ENCODE data around the gene UBL4A. TPM values are rescaled to one million over a fixed set of nuclear protein-coding genes. Genes with fewer than 3 reads are reported as not detected.

UBL4A gene
- polyA plus RNA-seq, 1 of the 3 experiments (the other 2 are of a cell fraction), result 27.8 TPM

DNA sequence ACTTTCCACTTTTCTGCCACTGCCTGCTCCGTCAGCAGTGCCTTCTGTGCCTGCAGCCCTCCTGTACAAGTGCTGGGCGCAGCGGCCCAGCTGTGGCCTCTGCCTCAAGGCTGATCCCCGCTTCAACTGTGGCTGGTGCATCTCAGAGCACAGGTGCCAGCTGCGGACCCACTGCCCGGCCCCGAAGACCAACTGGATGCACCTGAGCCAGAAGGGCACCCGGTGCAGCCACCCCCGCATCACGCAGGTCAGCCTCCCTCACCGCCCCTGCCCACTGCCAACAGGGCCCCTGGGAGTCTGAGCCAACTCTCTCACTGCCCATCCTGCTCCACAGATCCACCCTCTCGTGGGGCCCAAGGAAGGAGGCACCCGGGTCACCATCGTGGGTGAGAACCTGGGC is 20.8 kb downstream of the UBL4A start:
- Histone ChIP-seq H3K79me2 (ENCODE audit: insufficient read depth) (peaks cover 11% of the 10 kb centered on the region; the same call in 1 of the 2 replicates), H3K27ac (ENCODE audit: low read depth in 2 of 2, low read length in 1 of 2) (no peak overlapping the region), H3K9me2 (no peaks in the 10 kb centered on the region), H3K9me3 (no peaks in the 10 kb centered on the region), H2AFZ (ENCODE audit: low read depth) (no peak overlapping the region), H3K4me1 (ENCODE audit: control insufficient read depth in 1 of 2, insufficient read depth in 2 of 2, low read depth in 1 of 2, low read length in 1 of 2) (no peaks in the 10 kb centered on the region; a peak in 1 of 4 replicates), H3K4me2 (no peak overlapping the region), H3K27me3 (ENCODE audit: insufficient read depth) (no peaks in the 10 kb centered on the region), H3K4me3 (ENCODE audit: low read depth in 2 of 2, low read length in 1 of 2) (no peak overlapping the region), H4K20me1 (ENCODE audit: insufficient read depth) (peaks cover 27% of the 10 kb centered on the region), H3F3A (replicated peaks; ENCODE audit: insufficient read depth) (no peaks in the 10 kb centered on the region), H3K9ac (no peak overlapping the region), H3K36me3 (replicated peaks in 1 of 2; ENCODE audit: control insufficient read depth in 1 of 2, insufficient read depth in 2 of 2, low read length in 1 of 2) (peaks cover 0 to 35% of the 10 kb centered on the region in 2 experiments)
- ChIA-PET POLR2A (no interaction called here), CTCF (interaction anchor here (0.9 kb wide), 1 partner anchor 17 kb away, joined by 4 read pairs; no protein-coding TSS in a partner anchor)
- no peak for TF ChIP-seq CHD2 (IDR thresholded peaks at IDR 0.05; ENCODE audit: low read length, partially characterized antibody)
- no peak for TF ChIP-seq TEAD4 (IDR thresholded peaks at IDR 0.05; ENCODE audit: borderline replicate concordance, insufficient read depth)
- no peak for TF ChIP-seq FOXJ3 (CRISPR knock-in tag; IDR thresholded peaks at IDR 0.05)
- TF ChIP-seq TCF12 (IDR thresholded peaks at IDR 0.05), result no peak
- TF ChIP-seq RCOR1 (IDR thresholded peaks at IDR 0.05; ENCODE audit: low read length), result no peak
- TF ChIP-seq NFIC (IDR thresholded peaks at IDR 0.05; ENCODE audit: borderline replicate concordance), result no peak
- TF ChIP-seq RAD21 (IDR thresholded peaks at IDR 0.05; ENCODE audit: low read length), result no peak
- no peak for TF ChIP-seq TAF1 (IDR thresholded peaks at IDR 0.05; ENCODE audit: borderline replicate concordance, low read depth, low read length)
- no peak for TF ChIP-seq RFX5 (IDR thresholded peaks at IDR 0.05; ENCODE audit: low read length)
- TF ChIP-seq, protein P1, sequence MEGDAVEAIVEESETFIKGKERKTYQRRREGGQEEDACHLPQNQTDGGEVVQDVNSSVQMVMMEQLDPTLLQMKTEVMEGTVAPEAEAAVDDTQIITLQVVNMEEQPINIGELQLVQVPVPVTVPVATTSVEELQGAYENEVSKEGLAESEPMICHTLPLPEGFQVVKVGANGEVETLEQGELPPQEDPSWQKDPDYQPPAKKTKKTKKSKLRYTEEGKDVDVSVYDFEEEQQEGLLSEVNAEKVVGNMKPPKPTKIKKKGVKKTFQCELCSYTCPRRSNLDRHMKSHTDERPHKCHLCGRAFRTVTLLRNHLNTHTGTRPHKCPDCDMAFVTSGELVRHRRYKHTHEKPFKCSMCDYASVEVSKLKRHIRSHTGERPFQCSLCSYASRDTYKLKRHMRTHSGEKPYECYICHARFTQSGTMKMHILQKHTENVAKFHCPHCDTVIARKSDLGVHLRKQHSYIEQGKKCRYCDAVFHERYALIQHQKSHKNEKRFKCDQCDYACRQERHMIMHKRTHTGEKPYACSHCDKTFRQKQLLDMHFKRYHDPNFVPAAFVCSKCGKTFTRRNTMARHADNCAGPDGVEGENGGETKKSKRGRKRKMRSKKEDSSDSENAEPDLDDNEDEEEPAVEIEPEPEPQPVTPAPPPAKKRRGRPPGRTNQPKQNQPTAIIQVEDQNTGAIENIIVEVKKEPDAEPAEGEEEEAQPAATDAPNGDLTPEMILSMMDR (IDR thresholded peaks at IDR 0.05), result no peak
- TF ChIP-seq GATA2 (CRISPR knock-in tag; IDR thresholded peaks at IDR 0.05), result no peak
- no peak for TF ChIP-seq JUND (IDR thresholded peaks at IDR 0.05)
- TF ChIP-seq SIN3A (IDR thresholded peaks at IDR 0.05; ENCODE audit: borderline replicate concordance, low read depth, low read length), result no peak
- TF ChIP-seq FOXM1 (IDR thresholded peaks at IDR 0.05; ENCODE audit: low read depth), result no peak
- TF ChIP-seq, protein P2, sequence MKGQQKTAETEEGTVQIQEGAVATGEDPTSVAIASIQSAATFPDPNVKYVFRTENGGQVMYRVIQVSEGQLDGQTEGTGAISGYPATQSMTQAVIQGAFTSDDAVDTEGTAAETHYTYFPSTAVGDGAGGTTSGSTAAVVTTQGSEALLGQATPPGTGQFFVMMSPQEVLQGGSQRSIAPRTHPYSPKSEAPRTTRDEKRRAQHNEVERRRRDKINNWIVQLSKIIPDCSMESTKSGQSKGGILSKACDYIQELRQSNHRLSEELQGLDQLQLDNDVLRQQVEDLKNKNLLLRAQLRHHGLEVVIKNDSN (IDR thresholded peaks at IDR 0.05; ENCODE audit: borderline replicate concordance, low read depth), result no peak
- no peak for TF ChIP-seq NRF1 (IDR thresholded peaks at IDR 0.05; ENCODE audit: low read depth, low read length)
- TF ChIP-seq EP300 (IDR thresholded peaks at IDR 0.05; ENCODE audit: borderline replicate concordance in 1 of 2, low read depth in 1 of 2, low read length in 1 of 2), result no peak
- TF ChIP-seq, protein P3, sequence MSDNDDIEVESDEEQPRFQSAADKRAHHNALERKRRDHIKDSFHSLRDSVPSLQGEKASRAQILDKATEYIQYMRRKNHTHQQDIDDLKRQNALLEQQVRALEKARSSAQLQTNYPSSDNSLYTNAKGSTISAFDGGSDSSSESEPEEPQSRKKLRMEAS (IDR thresholded peaks at IDR 0.05; ENCODE audit: low read depth), result no peak
- TF ChIP-seq MXI1 (IDR thresholded peaks at IDR 0.05; ENCODE audit: low read depth, low read length), result no peak
- TF ChIP-seq RXRA (IDR thresholded peaks at IDR 0.05; ENCODE audit: borderline replicate concordance, low read depth), result no peak
- WGBS (ENCODE audit: low lambda C conversion rate), result 34% methylated on average over 7 of the region's 14 CpGs
- no peak for DNase-seq
